Measurements from ENCODE around the gene NAA80.
"Not testable (repeated sequence)": the region's sequence is repeated elsewhere in the genome, so short reads cannot be mapped to it uniquely, and the experiment has no call there.

NAA80 gene

GRCh38 chr3:50288387-50289007 is 10.7 kb downstream of the NAA80 start:
- no peak for DNase-seq

- no peak for DNase-seq
Observed at GRCh38 chr3:50287262-50287661, 11.9 kb downstream of the NAA80 start.

- DNase-seq = no peak
Observed at GRCh38 chr3:50286322-50287227, 12.6 kb downstream of the NAA80 start.

GRCh38 chr3:50284121-50284520 is 15.1 kb downstream of the NAA80 start:
- not testable (repeated sequence) for DNase-seq

- no peak for DNase-seq
Observed at GRCh38 chr3:50279255-50280016, 19.8 kb downstream of the NAA80 start.

- DNase-seq = no peak
Observed at GRCh38 chr3:50278880-50279224, 20.4 kb downstream of the NAA80 start, which contains the start of gene LSMEM2. LSMEM2 (plus strand) TSS chr3:50279087; CDS start chr3:50279114, 27 bp downstream.

- no peak for DNase-seq
Observed at GRCh38 chr3:50278123-50278879, 20.9 kb downstream of the NAA80 start.

GRCh38 chr3:50276762-50277101 is 22.5 kb downstream of the NAA80 start:
- DNase-seq = no peak

GRCh38 chr3:50275996-50276761 is 23.0 kb downstream of the NAA80 start:
- no peak for DNase-seq

GRCh38 chr3:50275141-50275995 is 23.8 kb downstream of the NAA80 start:
- DNase-seq = no peak

- DNase-seq = peak; percentile 31
Observed at GRCh38 chr3:50274371-50275104, 24.7 kb downstream of the NAA80 start.

- no peak for DNase-seq
Observed at GRCh38 chr3:50273689-50274065, 25.5 kb downstream of the NAA80 start.

- peak; percentile 66 for DNase-seq
Observed at GRCh38 chr3:50272911-50273688, 26.1 kb downstream of the NAA80 start.

GRCh38 chr3:50272538-50272910 is 26.7 kb downstream of the NAA80 start:
- DNase-seq = not testable (repeated sequence)

GRCh38 chr3:50271314-50271936 is 27.8 kb downstream of the NAA80 start:
- no peak for DNase-seq

- DNase-seq = no peak
Observed at GRCh38 chr3:50270422-50271224, 28.6 kb downstream of the NAA80 start.

- DNase-seq = no peak
Observed at GRCh38 chr3:50269977-50270413, 29.2 kb downstream of the NAA80 start.

- DNase-seq = no peak
Observed at GRCh38 chr3:50269460-50269859, 29.7 kb downstream of the NAA80 start.
